AG04450 (cell line): Measurements from ENCODE around the gene PSMB11. TPM values are rescaled to one million over a fixed set of nuclear protein-coding genes. Genes with fewer than 3 reads are reported as not detected.

Source experiments
- CTCF ChIA-PET: fragments of 300-600, 350-600 bp; formaldehyde crosslinking; extraction: SDS; loops from one replicate; lab custom pipeline; 2022; ENCODE audit warnings: antibody characterized with exemption, inconsistent platforms; lab: Charles Lee
- POLR2A ChIA-PET: fragments of 350-600 bp; formaldehyde crosslinking; extraction: SDS; loops from one replicate; lab custom pipeline; 2021; ENCODE audit warnings: antibody characterized with exemption, inconsistent platforms; lab: Yijun Ruan, JAX
- DNase-seq: peaks from one replicate; pipeline ENCODE4 v3.0.0-alpha.2; 2011; ENCODE audit warnings: low read depth, low spot score
- H3K27ac ChIP-seq: one replicate; pipeline ENCODE4 v1.5.1; 2012; ENCODE audit warnings: low read depth, low read length, control low read depth
- H3K27me3 ChIP-seq: one replicate; pipeline ENCODE4 v1.6.0; 2012; ENCODE audit warnings: low read length; ENCODE audit not compliant: control insufficient read depth, insufficient read depth
- H3K4me3 ChIP-seq: 2 replicates; pipeline ENCODE4 v1.5.1; 2011; ENCODE audit warnings: mild to moderate bottlenecking, low read depth, low read length, control low read depth
- H3K9me3 ChIP-seq: 2 replicates; pipeline ENCODE4 v1.5.1; 2012; ENCODE audit warnings: low read length; ENCODE audit not compliant: control insufficient read depth, insufficient read depth
- CTCF ChIP-seq: IDR thresholded peaks from 2 replicates; pipeline ENCODE4 v1.5.1; 2011; ENCODE audit warnings: low read depth, low read length, control low read depth, inconsistent platforms
- polyA plus RNA-seq: library from polyadenylated mRNA; depleted of rRNA; stranded (reverse); fragments of >200 nt; gene quantifications from 2 replicates; pipeline ENCODE4 v1.2.3, GENCODE V29; 2011

Gene PSMB11
- polyA plus RNA-seq, 1 experiment: not detected

- Histone ChIP-seq H3K9me3 (no peaks in the 10 kb centered on the region; the same call in 1 of the 2 replicates), H3K4me3 (peak overlapping the region; percentile 93), H3K27ac (no peak overlapping the region), H3K27me3 (no peaks in the 10 kb centered on the region)
- no peak for TF ChIP-seq CTCF
- CTCF ChIA-PET: interaction anchor here (0.6 to 2.9 kb wide), 8 partner anchors 36 to 268 kb away, joined by 3 to 19 read pairs (median 6); partner anchors contain the start of gene ACIN1
- no peak for DNase-seq
- POLR2A ChIA-PET: interaction anchor here (0.6 to 1.9 kb wide), 4 partner anchors 25 to 193 kb away, joined by 3 to 11 read pairs (median 6); no protein-coding TSS in a partner anchor
Observed at GRCh38 chr14:23033251-23033727, 8.7 kb upstream of the PSMB11 start.

- no peak for TF ChIP-seq CTCF
- Histone ChIP-seq H3K27me3 (no peaks in the 10 kb centered on the region), H3K27ac (peak overlapping the region; percentile 94), H3K9me3 (no peaks in the 10 kb centered on the region; the same call in 1 of the 2 replicates), H3K4me3 (peak overlapping the region; percentile 93)
- ChIA-PET POLR2A (interaction anchor here (0.6 to 1.9 kb wide), 5 partner anchors 13 to 194 kb away, joined by 3 to 11 read pairs (median 3); no protein-coding TSS in a partner anchor), CTCF (interaction anchor here (0.6 to 2.9 kb wide), 9 partner anchors 35 to 267 kb away, joined by 3 to 19 read pairs (median 4); partner anchors contain the start of gene ACIN1)
- DNase-seq: no peak
Observed at GRCh38 chr14:23033801-23034497, 8.1 kb upstream of the PSMB11 start.

- no peak for TF ChIP-seq CTCF
- peak within 1 kb of the TSS; percentile 94 for H3K27ac ChIP-seq
- no peaks in the 10 kb centered on the region; the same call in 1 of the 2 replicates for H3K9me3 ChIP-seq
- ChIA-PET POLR2A (interaction anchor here (0.7 to 1.9 kb wide), 4 partner anchors 10 to 183 kb away, joined by 3 to 11 read pairs (median 4); no protein-coding TSS in a partner anchor), CTCF (interaction anchor here (0.6 to 2.9 kb wide), 6 partner anchors 34 to 92 kb away, joined by 3 to 19 read pairs (median 8); partner anchors contain the start of gene ACIN1)
- peak; percentile 83 for DNase-seq
- peak within 1 kb of the TSS; percentile 93 for H3K4me3 ChIP-seq
- H3K27me3 ChIP-seq: no peaks in the 10 kb centered on the region
Observed at GRCh38 chr14:23034498-23035302, 7.3 kb upstream of the PSMB11 start, which contains the start of gene PSMB5. Gene PSMB5 (minus strand): TSS chr14:23034900. CDS start chr14:23034881, 19 bp downstream.

- CTCF ChIA-PET: no interaction called here
- POLR2A ChIA-PET: interaction anchor here (0.9 to 1.9 kb wide), 2 partner anchors 11 to 28 kb away, joined by 4 to 11 read pairs; no protein-coding TSS in a partner anchor
- peak overlapping the region; percentile 93 for H3K4me3 ChIP-seq
- no peak for DNase-seq
- H3K9me3 ChIP-seq: no peaks in the 10 kb centered on the region; the same call in 1 of the 2 replicates
- TF ChIP-seq CTCF: no peak
- no peaks in the 10 kb centered on the region for H3K27me3 ChIP-seq
- peak overlapping the region; percentile 94 for H3K27ac ChIP-seq
Observed at GRCh38 chr14:23035303-23036144, 6.5 kb upstream of the PSMB11 start.
